ENCODE data around the gene SYT7. TPM values are rescaled to one million over a fixed set of nuclear protein-coding genes. Genes with fewer than 3 reads are reported as not detected.
"Not testable (repeated sequence)": the region's sequence is repeated elsewhere in the genome, so short reads cannot be mapped to it uniquely, and the experiment has no call there.

Gene SYT7
- total and polyA plus RNA-seq, 2 donors = 0.14 to 1.3 TPM

- Histone ChIP-seq H3K27ac (ENCODE audit: low read depth in 1 of 2, low read length in 1 of 2) (no peak overlapping the region), H3K4me3 (ENCODE audit: low read length in 2 of 2) (no peak overlapping the region), H3K9me3 (ENCODE audit: control insufficient read depth in 2 of 2, insufficient read depth in 1 of 2, low read length in 1 of 2) (no peaks in the 10 kb centered on the region), H3K27me3 (ENCODE audit: control insufficient read depth in 2 of 2, insufficient read depth in 1 of 2, low read length in 1 of 2) (peaks cover 0 to 20% of the 10 kb centered on the region in 2 donors), H3K36me3 (ENCODE audit: control insufficient read depth in 2 of 2, insufficient read depth in 2 of 2, low read length in 1 of 2) (no peaks in the 10 kb centered on the region), H3K4me1 (ENCODE audit: control insufficient read depth in 2 of 2, insufficient read depth in 2 of 2, low read length in 2 of 2) (no peaks in the 10 kb centered on the region)
- 96% methylated on average over 5 of the region's 5 CpGs for WGBS
- DNase-seq (ENCODE audit: low read depth in 6 of 9, low spot score in 9 of 9) = no peak
Measured at GRCh38 chr11:61486779-61487178, 94.1 kb downstream of the SYT7 start.

DNA sequence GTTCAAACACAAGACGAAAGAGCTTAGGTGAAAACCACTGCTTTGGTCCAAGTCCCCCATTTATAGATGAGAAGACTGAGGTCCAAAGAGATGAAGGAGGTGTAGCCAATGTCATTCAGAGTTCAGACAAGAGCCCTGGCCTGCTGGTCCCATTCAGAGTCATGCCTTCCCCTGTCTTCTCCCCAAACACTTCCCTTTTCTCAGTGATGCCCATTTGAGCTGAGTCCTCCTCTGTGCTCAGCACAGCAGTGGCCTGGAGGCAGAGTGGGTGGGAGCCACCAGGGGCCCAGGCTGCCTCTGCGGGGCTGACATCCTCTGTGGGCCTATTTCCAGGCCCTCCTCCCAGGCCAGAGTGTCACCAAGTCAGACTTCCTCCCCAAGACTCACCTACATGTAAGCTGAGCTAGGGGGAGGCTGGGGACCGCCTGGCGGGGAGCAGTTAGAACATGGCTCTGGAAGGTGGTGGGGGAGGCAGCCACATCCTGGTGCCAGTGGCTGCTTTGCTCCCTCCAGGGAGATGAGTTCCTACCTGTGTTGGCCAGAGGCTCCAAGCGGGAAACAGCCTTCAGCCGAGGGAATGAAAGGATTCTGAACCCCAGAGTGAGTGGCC, 94.8 kb downstream of the SYT7 start:
- Histone ChIP-seq H3K4me1 (ENCODE audit: control insufficient read depth in 2 of 2, insufficient read depth in 2 of 2, low read length in 2 of 2) (no peaks in the 10 kb centered on the region), H3K9me3 (ENCODE audit: control insufficient read depth in 2 of 2, insufficient read depth in 1 of 2, low read length in 1 of 2) (no peaks in the 10 kb centered on the region), H3K36me3 (ENCODE audit: control insufficient read depth in 2 of 2, insufficient read depth in 2 of 2, low read length in 1 of 2) (no peaks in the 10 kb centered on the region), H3K27me3 (ENCODE audit: control insufficient read depth in 2 of 2, insufficient read depth in 1 of 2, low read length in 1 of 2) (peaks cover 0 to 23% of the 10 kb centered on the region in 2 donors), H3K4me3 (ENCODE audit: low read length in 2 of 2) (no peak overlapping the region), H3K27ac (ENCODE audit: low read depth in 1 of 2, low read length in 1 of 2) (no peak overlapping the region)
- no peak for DNase-seq (ENCODE audit: low read depth in 6 of 9, low spot score in 9 of 9)
- WGBS = 95% methylated on average over 6 of the region's 6 CpGs

DNA sequence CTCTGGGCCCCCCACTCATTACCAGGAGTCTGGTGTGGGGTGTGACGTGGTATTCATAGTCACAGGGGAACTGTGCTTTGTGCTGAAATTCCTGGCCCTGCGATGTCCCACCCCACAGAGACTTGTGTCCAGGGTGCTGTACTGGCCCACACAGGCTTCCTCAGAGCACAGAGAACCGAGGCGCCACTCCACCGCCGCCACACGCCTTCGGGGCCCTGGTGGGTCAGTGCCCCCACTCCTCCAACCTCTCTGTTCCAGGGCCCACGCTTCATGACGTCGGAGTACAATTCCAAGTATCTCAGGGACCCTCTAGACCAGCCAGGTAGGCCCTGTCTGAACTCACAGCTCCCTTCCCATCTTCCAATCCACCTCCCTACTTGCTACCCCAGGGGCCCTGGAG, 95.8 kb downstream of the SYT7 start:
- 99% methylated on average over 11 of the region's 11 CpGs for WGBS

GRCh38 chr11:61484541-61484940, 96.3 kb downstream of the SYT7 start:
- no peaks in the 10 kb centered on the region for H3K36me3 ChIP-seq (ENCODE audit: control insufficient read depth in 2 of 2, insufficient read depth in 2 of 2, low read length in 1 of 2)
- no peaks in the 10 kb centered on the region for H3K4me1 ChIP-seq (ENCODE audit: control insufficient read depth in 2 of 2, insufficient read depth in 2 of 2, low read length in 2 of 2)
- 94% methylated on average over 11 of the region's 11 CpGs for WGBS
- no peak for DNase-seq (ENCODE audit: low read depth in 6 of 9, low spot score in 9 of 9)
- H3K27ac ChIP-seq (ENCODE audit: low read depth in 1 of 2, low read length in 1 of 2) = no peak overlapping the region
- peaks cover 0 to 27% of the 10 kb centered on the region in 2 donors for H3K27me3 ChIP-seq (ENCODE audit: control insufficient read depth in 2 of 2, insufficient read depth in 1 of 2, low read length in 1 of 2)
- no peaks in the 10 kb centered on the region for H3K9me3 ChIP-seq (ENCODE audit: control insufficient read depth in 2 of 2, insufficient read depth in 1 of 2, low read length in 1 of 2)
- H3K4me3 ChIP-seq (ENCODE audit: low read length in 2 of 2) = no peak overlapping the region

More for the DNA sequence above, 95.8 kb downstream of the SYT7 start:
- H3K9me3 ChIP-seq (ENCODE audit: control insufficient read depth in 2 of 2, insufficient read depth in 1 of 2, low read length in 1 of 2) = no peaks in the 10 kb centered on the region
- H3K36me3 ChIP-seq (ENCODE audit: control insufficient read depth in 2 of 2, insufficient read depth in 2 of 2, low read length in 1 of 2) = no peaks in the 10 kb centered on the region
- H3K27ac ChIP-seq (ENCODE audit: low read depth in 1 of 2, low read length in 1 of 2) = no peak overlapping the region
- peaks cover 0 to 27% of the 10 kb centered on the region in 2 donors for H3K27me3 ChIP-seq (ENCODE audit: control insufficient read depth in 2 of 2, insufficient read depth in 1 of 2, low read length in 1 of 2)
- no peak for DNase-seq (ENCODE audit: low read depth in 6 of 9, low spot score in 9 of 9)
- no peaks in the 10 kb centered on the region for H3K4me1 ChIP-seq (ENCODE audit: control insufficient read depth in 2 of 2, insufficient read depth in 2 of 2, low read length in 2 of 2)
- no peak overlapping the region for H3K4me3 ChIP-seq (ENCODE audit: low read length in 2 of 2)

GRCh38 chr11:61482513-61482912, 98.4 kb downstream of the SYT7 start:
- no peaks in the 10 kb centered on the region for H3K4me1 ChIP-seq (ENCODE audit: control insufficient read depth in 2 of 2, insufficient read depth in 2 of 2, low read length in 2 of 2)
- no peak overlapping the region for H3K4me3 ChIP-seq (ENCODE audit: low read length in 2 of 2)
- WGBS = 55% methylated on average over 7 of the region's 7 CpGs
- H3K27ac ChIP-seq (ENCODE audit: low read depth in 1 of 2, low read length in 1 of 2) = no peak overlapping the region
- no peaks in the 10 kb centered on the region for H3K9me3 ChIP-seq (ENCODE audit: control insufficient read depth in 2 of 2, insufficient read depth in 1 of 2, low read length in 1 of 2)
- DNase-seq (ENCODE audit: low read depth in 6 of 9, low spot score in 9 of 9) = no peak
- H3K36me3 ChIP-seq (ENCODE audit: control insufficient read depth in 2 of 2, insufficient read depth in 2 of 2, low read length in 1 of 2) = no peaks in the 10 kb centered on the region
- peaks cover 0 to 23% of the 10 kb centered on the region in 2 donors for H3K27me3 ChIP-seq (ENCODE audit: control insufficient read depth in 2 of 2, insufficient read depth in 1 of 2, low read length in 1 of 2)

GRCh38 chr11:61481806-61482205, 99.1 kb downstream of the SYT7 start:
- H3K9me3 ChIP-seq (ENCODE audit: control insufficient read depth in 2 of 2, insufficient read depth in 1 of 2, low read length in 1 of 2) = no peaks in the 10 kb centered on the region
- H3K36me3 ChIP-seq (ENCODE audit: control insufficient read depth in 2 of 2, insufficient read depth in 2 of 2, low read length in 1 of 2) = no peaks in the 10 kb centered on the region
- H3K27me3 ChIP-seq (ENCODE audit: control insufficient read depth in 2 of 2, insufficient read depth in 1 of 2, low read length in 1 of 2) = peaks cover 0 to 23% of the 10 kb centered on the region in 2 donors
- no peak overlapping the region for H3K27ac ChIP-seq (ENCODE audit: low read depth in 1 of 2, low read length in 1 of 2)
- DNase-seq (ENCODE audit: low read depth in 6 of 9, low spot score in 9 of 9) = no peak
- no peak overlapping the region for H3K4me3 ChIP-seq (ENCODE audit: low read length in 2 of 2)
- WGBS = 81% methylated on average over 10 of the region's 10 CpGs
- no peaks in the 10 kb centered on the region for H3K4me1 ChIP-seq (ENCODE audit: control insufficient read depth in 2 of 2, insufficient read depth in 2 of 2, low read length in 2 of 2)

DNA sequence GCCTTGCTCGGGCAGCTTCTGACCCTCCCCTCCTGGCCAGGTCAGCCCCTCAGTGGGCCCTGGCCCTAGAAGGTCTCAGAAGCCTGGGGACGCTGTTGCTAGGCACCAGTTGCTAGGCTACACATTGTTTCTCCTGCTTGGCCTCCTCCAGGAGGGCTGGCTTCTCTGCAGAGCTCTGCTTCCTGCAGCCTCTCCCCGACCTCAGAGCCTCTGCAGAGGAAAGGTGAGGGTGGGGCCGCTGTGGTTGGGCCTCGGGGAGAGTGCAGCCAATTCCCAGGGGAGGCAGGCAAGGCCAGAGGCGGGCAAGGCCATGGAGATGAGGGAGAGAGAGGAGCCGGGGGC, 99.9 kb downstream of the SYT7 start:
- DNase-seq (ENCODE audit: low read depth in 6 of 9, low spot score in 9 of 9) = peak in 1 of 9 donors; percentile 20
- no peak overlapping the region for H3K27ac ChIP-seq (ENCODE audit: low read depth in 1 of 2, low read length in 1 of 2)
- H3K27me3 ChIP-seq (ENCODE audit: control insufficient read depth in 2 of 2, insufficient read depth in 1 of 2, low read length in 1 of 2) = peaks cover 0 to 23% of the 10 kb centered on the region in 2 donors
- no peaks in the 10 kb centered on the region for H3K9me3 ChIP-seq (ENCODE audit: control insufficient read depth in 2 of 2, insufficient read depth in 1 of 2, low read length in 1 of 2)
- H3K4me3 ChIP-seq (ENCODE audit: low read length in 2 of 2) = no peak overlapping the region
- H3K36me3 ChIP-seq (ENCODE audit: control insufficient read depth in 2 of 2, insufficient read depth in 2 of 2, low read length in 1 of 2) = no peaks in the 10 kb centered on the region
- no peaks in the 10 kb centered on the region for H3K4me1 ChIP-seq (ENCODE audit: control insufficient read depth in 2 of 2, insufficient read depth in 2 of 2, low read length in 2 of 2)
- WGBS = 61% methylated on average over 7 of the region's 7 CpGs

DNA sequence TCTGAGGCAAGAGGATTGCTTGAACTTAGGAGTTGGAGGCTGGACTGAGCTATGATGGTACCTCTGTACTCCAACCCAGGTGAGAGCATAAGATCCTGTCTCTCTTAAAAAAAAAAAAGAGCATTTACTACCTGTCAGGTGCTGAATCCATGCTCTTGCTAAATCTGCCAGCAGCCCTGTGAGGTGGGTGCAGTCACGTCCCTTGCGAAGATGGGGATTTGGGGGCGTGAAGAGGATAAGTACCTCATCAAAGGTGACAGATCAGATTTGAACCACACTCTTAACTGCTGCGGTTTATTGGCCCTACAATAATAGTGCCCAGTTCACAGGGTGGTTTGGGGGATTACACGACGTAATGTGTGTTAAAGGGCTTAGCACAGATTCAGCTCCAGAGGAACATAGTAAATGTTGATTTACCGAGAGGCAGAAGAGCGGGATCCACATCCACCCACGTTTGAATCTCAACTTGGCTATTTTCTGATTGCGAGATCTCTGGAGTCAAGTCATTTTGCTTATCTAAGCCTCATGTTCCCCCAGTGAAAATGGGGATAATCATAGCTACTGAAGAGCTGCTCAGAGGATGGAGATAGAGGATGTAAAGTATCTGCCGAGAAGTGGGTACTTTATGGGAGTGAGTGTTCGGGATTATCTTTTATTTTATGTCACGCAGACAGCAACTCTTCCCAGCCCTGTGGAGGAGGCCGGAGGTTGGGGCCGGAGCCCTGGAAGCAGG, 100.4 kb downstream of the SYT7 start:
- no peak overlapping the region for H3K4me3 ChIP-seq (ENCODE audit: low read length in 2 of 2)
- 96% methylated on average over 15 of the region's 15 CpGs for WGBS
- peaks cover 0 to 23% of the 10 kb centered on the region in 2 donors for H3K27me3 ChIP-seq (ENCODE audit: control insufficient read depth in 2 of 2, insufficient read depth in 1 of 2, low read length in 1 of 2)
- H3K9me3 ChIP-seq (ENCODE audit: control insufficient read depth in 2 of 2, insufficient read depth in 1 of 2, low read length in 1 of 2) = no peaks in the 10 kb centered on the region
- H3K36me3 ChIP-seq (ENCODE audit: control insufficient read depth in 2 of 2, insufficient read depth in 2 of 2, low read length in 1 of 2) = no peaks in the 10 kb centered on the region
- no peak for DNase-seq (ENCODE audit: low read depth in 6 of 9, low spot score in 9 of 9)
- H3K4me1 ChIP-seq (ENCODE audit: control insufficient read depth in 2 of 2, insufficient read depth in 2 of 2, low read length in 2 of 2) = no peaks in the 10 kb centered on the region
- no peak overlapping the region for H3K27ac ChIP-seq (ENCODE audit: low read depth in 1 of 2, low read length in 1 of 2)

GRCh38 chr11:61479360-61480058, 101.4 kb downstream of the SYT7 start:
- H3K9me3 ChIP-seq (ENCODE audit: control insufficient read depth in 2 of 2, insufficient read depth in 1 of 2, low read length in 1 of 2); H3K4me3 ChIP-seq (ENCODE audit: low read length in 2 of 2); DNase-seq (ENCODE audit: low read depth in 6 of 9, low spot score in 9 of 9); H3K27ac ChIP-seq (ENCODE audit: low read depth in 1 of 2, low read length in 1 of 2); H3K4me1 ChIP-seq (ENCODE audit: control insufficient read depth in 2 of 2, insufficient read depth in 2 of 2, low read length in 2 of 2); H3K36me3 ChIP-seq (ENCODE audit: control insufficient read depth in 2 of 2, insufficient read depth in 2 of 2, low read length in 1 of 2): not testable (repeated sequence)
- 97% methylated on average over 11 of the region's 11 CpGs for WGBS
- H3K27me3 ChIP-seq (ENCODE audit: control insufficient read depth in 2 of 2, insufficient read depth in 1 of 2, low read length in 1 of 2) = peaks cover 0 to 23% of the 10 kb centered on the region in 2 donors
